NT2/D1 (cell line): ENCODE measurements around the gene RERE.

Source experiments
- SUZ12 ChIP-seq: IDR thresholded peaks from 2 replicates; pipeline ENCODE4 v1.6.1; 2011; ENCODE audit not compliant: insufficient read length, insufficient read depth; ENCODE audit errors: extremely low read depth
- YY1 ChIP-seq: IDR thresholded peaks from 2 replicates; pipeline ENCODE4 v1.6.1; 2011; ENCODE audit not compliant: insufficient read length, insufficient read depth
- ZNF274 ChIP-seq: IDR thresholded peaks from 2 replicates; pipeline ENCODE4 v1.6.1; 2011; ENCODE audit warnings: mild to moderate bottlenecking, low read depth, low read length

GRCh38 chr1:8633741-8634501 is 183.5 kb downstream of the RERE start:
- TF ChIP-seq SUZ12 (no peak), YY1 (no peak), ZNF274 (no peak)
